ENCODE results near the gene TNRC6C.
A peak's percentile ranks its signal among the peaks of the same experiment; 100 is the strongest.

TNRC6C gene

GRCh38 chr17:78125138-78125913 lies 166.8 kb downstream of the TNRC6C start:
- DNase-seq (ENCODE audit: low spot score) = no peak

GRCh38 chr17:78125976-78126894 lies 167.7 kb downstream of the TNRC6C start:
- DNase-seq (ENCODE audit: low spot score) = no peak

GRCh38 chr17:78126895-78127238 lies 168.4 kb downstream of the TNRC6C start:
- DNase-seq (ENCODE audit: low spot score) = no peak

GRCh38 chr17:78127239-78127887 lies 168.9 kb downstream of the TNRC6C start:
- DNase-seq (ENCODE audit: low spot score) = peak; percentile 84

GRCh38 chr17:78127888-78128550 lies 169.5 kb downstream of the TNRC6C start:
- no peak for DNase-seq (ENCODE audit: low spot score)

GRCh38 chr17:78128551-78129350 lies 170.2 kb downstream of the TNRC6C start, which contains the start of gene TMC6:
Gene TMC6, minus strand, starts transcription at chr17:78128755. Its CDS starts 1,923 bp downstream, at chr17:78126832.
- DNase-seq (ENCODE audit: low spot score) = peak; percentile 75

GRCh38 chr17:78129351-78130089 lies 171.0 kb downstream of the TNRC6C start:
- DNase-seq (ENCODE audit: low spot score) = no peak

- no peak for DNase-seq (ENCODE audit: low spot score)
Observed at GRCh38 chr17:78130090-78130436, 171.6 kb downstream of the TNRC6C start.

- peak; percentile 93 for DNase-seq (ENCODE audit: low spot score)
Observed at GRCh38 chr17:78130437-78131101, 172.1 kb downstream of the TNRC6C start, which contains the start of gene TMC8. Gene TMC8, plus strand, starts transcription at chr17:78130771. Its CDS starts 818 bp downstream, at chr17:78131589.

GRCh38 chr17:78131172-78132083 lies 172.9 kb downstream of the TNRC6C start:
- no peak for DNase-seq (ENCODE audit: low spot score)

GRCh38 chr17:78132084-78132676 lies 173.7 kb downstream of the TNRC6C start:
- peak; percentile 73 for DNase-seq (ENCODE audit: low spot score)

GRCh38 chr17:78132767-78133178 lies 174.3 kb downstream of the TNRC6C start:
- no peak for DNase-seq (ENCODE audit: low spot score)

GRCh38 chr17:78133179-78133951 lies 174.9 kb downstream of the TNRC6C start:
- DNase-seq (ENCODE audit: low spot score) = no peak

GRCh38 chr17:78133971-78134898 lies 175.7 kb downstream of the TNRC6C start:
- peak; percentile 84 for DNase-seq (ENCODE audit: low spot score)

- DNase-seq (ENCODE audit: low spot score) = no peak
Observed at GRCh38 chr17:78134899-78135385, 176.4 kb downstream of the TNRC6C start.

- DNase-seq (ENCODE audit: low spot score) = no peak
Observed at GRCh38 chr17:78135858-78136500, 177.5 kb downstream of the TNRC6C start.
